HG02973 (cell line): ENCODE data around the gene UQCR11.

Experiments
- ATAC-seq: cut with Tn5 transposase; IDR thresholded peaks from one replicate; pipeline ENCODE4 v1.9.1; 2021; ENCODE audit warnings: moderate library complexity; ENCODE audit not compliant: unreplicated experiment

UQCR11 gene

DNA sequence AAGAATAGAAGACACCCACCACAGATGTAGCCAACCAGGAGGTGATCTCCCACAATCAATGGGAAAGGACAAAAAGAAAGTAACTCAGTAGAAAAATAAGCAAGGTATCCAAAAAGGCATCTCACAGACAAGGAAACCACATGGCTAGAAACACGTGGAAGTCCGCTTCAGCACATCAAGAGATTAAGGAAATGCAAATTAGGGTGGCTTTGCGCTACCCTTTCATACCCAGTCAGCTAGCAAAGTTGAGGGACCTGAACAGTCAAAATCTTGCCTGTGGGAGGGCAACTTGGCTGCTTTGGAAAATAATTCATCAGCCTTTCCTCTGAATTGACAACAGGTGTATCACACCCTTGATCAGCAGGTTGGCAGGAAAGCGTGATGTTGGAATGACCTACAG lies 11.6 kb upstream of the UQCR11 start:
- no peak for ATAC-seq

DNA sequence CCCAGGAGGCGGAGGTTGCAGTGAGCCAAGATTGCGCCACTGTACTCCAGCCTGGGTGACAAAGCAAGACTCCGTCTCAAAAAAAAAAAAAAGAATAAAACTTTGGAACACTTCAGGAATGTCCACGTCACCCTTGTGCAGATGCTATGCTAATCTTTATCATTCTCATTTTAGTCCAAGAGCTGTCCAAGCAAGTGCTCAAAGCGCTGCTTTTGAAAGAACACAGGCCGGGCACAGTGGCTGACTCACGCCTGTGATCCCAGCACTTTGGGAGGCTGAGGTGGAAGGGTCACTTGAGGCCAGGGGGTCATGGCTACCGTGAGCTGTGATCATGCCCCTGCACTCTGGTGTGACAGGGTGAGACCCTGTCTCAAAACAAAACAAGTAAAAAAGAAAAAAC lies 11.1 kb upstream of the UQCR11 start:
- no peak for ATAC-seq

DNA sequence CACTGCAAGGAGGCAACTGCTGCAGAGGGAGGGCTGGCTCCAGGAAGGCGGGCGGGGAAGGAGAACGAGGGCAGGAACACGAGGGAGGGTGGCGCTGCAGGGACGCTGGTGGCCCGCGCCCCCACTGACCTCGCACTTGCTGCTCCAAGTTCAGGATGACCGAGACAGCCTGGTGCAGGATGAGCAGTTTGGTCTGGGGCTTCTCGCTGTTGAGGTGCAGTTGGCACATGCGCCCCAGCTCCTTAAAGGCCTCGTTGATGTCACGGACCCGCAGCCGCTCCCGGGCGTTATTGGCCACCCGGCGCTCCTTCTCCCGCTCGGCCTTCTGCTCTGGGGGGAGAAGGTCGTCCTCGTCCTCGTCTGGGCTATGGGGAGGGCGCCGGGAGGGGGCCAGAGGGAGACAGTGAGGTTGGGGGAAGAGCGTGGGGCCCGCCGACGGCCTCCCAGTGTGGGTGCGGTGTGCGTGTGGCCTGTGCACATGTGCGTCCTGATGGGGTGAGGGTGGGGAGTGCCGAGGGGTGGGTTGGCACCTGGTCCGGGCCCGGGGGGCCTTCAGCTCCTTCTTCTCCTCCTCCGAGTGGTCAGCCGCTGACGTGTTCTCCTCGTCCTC lies 10.0 kb upstream of the UQCR11 start:
- ATAC-seq = no peak

DNA sequence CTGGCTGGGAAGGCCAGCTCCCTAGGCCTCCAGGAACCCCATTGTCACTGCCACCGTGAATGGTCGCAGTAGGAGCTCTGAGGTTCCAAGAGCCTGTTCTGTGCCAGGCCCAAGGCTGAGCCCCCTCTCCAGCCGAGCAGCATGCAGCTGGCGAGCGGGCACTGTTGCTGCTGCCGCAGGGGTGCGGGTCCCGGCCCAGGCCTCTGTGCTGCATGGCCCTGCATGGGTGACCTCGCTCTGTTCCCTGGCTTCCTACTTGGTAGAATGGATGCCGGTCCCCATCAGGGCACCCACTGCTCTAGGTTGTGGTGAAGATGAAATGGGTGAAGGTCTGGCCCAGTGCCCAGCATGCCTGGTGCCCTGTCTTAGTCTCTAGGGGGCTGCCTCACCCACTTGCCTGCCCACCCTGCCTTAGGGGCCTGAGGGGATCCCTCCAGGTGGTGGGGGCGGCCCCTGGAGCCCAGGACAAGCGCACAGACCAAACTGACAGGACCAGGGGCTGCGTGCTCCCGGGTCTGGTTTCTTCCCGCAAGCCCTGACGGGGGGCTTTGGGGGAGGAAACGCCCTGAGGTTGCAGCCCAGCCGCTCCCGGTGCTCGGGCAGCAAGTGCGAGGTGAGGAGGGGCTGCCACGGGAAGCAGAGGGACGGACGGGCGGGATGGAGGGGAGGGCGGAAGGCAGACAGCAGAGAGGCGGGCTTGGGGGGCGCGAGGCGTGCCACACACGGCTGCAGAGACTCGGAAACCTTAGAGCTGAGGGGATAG lies 8.7 kb upstream of the UQCR11 start:
- no peak for ATAC-seq

DNA sequence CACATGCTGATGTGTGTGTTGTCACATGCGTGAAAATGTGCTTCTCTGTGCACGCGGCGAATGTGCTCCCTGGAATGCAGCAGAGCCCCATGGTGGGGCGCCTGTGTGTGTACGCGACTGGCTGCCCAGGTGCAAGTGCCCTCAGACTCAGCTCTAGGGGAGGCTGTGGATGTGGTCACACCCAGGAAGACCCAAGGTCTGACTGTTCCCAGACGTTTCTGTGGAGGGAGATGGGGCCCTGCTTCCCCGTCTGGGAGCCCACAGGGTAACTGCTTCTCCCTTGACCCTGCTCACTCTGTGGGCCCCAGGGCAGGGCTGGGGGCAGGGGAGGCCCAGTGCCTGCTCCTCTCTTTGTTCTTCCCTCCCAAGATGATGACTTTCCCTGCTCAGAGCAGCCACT lies 7.9 kb upstream of the UQCR11 start:
- ATAC-seq = no peak

DNA sequence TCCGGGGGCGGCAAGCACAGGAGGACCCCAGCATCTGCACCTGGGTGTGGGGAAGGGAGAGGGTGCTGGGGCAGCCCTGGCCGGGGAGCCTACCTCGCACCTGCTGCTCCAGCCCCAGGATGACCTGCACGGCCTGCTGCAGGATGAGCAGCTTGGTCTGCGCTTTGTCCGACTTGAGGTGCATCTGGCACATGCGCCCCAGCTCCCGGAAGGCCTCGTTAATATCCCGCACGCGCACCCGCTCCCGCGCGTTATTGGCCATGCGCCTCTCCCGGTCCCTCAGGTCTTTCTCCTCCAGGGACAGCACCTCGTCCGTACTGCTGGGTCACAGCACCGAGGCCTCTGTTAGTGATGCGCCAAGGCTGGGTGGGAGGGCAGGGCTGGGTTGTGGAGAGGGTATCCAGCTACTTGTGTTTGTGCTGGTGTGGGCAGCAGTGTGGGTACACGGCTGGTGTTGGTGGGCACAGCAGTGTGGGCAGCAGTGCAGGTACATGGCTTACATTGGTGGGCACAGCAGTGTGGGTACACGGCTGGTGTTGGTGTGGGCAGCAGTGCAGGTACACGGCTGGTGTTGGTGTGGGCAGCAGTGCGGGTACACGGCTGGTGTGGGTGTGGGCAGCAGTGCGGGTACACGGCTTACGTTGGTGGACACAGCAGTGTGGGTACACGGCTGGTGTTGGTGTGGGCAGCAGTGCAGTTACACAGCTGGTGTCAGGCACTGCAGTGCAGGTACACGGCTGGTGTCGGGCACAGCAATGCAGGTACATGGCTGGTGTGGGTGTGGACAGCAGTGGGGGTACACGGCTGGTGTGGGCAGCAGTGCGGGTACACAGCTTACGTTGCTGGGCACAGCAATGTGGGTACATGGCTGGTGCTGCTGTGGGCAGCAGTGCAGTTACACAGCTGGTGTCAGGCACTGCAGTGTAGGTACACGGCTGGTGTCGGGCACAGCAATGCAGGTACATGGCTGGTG lies 7.1 kb upstream of the UQCR11 start:
- ATAC-seq = no peak

DNA sequence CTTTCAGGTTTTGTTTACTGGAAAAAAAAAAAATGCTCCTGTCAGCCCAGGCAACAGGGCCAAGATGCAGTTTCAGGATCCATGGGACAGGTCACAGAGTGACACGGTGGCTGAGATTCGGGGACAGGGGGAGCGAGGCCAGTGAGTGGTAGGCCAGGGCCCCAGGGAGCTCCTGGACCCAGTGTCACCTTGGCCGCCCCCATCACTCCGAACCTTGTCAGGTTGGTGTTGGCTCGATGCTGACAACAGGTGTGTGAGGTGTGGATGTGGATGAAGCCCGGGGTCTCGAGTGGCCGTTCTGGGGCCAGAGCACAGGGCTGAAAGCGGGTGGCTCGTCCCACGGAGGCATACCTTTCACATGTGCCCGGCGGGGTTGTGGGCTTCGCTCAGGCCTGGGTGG lies 6.1 kb upstream of the UQCR11 start:
- no peak for ATAC-seq

DNA sequence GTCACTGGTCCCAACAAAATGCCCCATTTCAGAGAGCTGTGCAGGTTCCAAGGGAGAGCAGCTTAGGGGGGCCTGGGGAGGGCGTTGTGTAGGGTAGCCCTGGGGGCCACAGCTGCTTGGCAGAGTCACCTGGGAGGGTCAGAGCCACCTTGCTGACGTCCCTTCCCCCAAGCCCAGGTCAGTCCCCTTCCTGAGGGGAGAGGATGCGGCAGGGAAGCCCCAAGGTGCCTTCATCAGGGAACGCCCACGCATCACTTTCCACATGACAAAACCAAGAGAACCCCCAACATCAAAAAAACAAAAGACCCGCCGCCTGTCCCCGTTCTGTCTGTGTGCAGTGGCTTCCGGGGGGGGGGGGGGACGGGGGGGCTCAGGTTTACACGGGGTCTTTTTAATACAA lies 5.3 kb upstream of the UQCR11 start:
- no peak for ATAC-seq

DNA sequence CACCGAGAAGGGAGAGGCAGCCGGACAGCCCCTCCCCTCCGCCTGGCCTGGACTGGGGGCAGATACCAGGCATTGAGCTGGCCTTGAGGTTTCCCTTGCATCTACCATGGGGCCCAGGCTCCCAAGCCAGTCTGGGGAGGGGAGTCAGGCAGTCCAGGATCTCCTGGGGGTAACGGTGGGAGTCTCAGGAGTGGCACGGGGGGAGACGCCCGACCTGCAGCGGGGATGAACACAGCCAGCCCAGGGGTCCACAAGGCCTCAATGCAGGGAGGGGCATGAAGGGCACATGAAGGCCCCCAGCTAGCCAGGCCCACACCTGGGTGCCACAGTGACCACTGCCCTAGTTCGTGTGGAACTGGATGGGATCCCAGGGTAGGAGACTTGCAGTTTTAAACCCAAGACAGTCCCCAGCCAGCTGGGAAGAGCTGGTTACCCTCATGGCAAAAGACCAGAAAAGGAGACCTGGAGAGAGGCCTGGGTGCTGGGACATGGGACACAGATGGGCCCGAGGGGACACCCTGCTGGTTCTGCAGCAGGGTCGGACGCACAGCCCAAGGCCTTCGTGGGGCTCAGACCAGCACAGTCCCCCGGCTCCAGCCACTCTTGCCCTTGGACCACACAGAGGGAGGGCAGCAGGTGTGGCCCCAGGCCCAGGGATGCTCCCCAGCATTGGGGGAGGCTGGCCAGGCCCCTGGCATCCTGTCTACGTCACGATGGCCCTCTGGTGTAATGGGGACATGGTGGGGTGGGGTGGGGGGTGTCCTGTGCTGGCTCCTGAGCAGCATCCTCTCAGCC lies 4.6 kb upstream of the UQCR11 start:
- ATAC-seq = no peak

DNA sequence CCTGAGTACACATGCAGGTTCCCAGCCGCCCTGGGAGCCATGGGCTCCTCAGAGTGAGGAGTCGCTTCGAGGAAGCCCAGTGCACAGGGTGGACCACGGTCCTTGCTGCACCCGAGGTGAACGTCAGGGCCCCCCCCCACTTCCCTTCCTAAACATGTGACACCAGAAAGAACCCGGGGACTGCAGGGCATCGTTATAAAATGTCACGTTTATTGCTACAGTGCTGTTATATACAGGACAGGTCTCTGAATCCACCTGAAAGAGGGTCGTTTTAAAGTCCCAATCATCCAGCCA lies 3.8 kb upstream of the UQCR11 start:
- ATAC-seq = no peak

DNA sequence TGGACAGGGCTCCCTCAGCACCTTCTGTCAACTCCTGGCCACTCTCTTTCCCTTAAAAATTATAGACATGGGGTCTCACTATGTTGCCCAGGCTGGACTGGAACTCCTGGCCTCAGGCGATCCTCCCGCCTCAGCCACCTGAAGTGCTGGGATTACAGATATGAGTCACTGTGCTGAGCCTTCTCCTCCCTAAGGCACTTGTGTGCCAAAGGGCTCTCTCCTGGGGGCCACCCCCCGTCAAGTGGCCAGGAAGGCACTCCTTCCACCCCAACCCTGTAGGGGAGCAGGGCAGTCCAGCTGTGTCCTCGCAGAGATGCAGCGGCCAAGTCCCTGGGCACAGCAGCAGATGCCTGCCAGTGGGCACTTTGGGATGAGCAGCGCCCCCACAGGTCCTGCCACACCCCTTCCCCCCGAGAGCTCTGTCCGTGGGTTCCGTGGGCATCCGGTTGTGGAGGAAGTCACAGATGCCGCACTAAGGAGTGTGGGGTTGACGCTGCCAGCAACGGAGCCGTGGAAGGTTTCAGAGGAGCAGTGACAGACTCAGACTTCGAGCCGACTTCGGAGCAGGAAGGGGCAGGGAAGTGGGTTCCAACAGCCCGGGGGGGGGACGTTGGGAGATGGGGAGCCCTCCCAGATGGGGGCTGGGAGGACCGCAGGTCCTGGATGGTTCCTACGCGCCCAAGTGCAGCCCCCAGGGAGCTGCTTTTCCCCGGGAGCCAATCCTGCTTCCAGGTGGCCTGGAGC lies 3.3 kb upstream of the UQCR11 start:
- no peak for ATAC-seq

DNA sequence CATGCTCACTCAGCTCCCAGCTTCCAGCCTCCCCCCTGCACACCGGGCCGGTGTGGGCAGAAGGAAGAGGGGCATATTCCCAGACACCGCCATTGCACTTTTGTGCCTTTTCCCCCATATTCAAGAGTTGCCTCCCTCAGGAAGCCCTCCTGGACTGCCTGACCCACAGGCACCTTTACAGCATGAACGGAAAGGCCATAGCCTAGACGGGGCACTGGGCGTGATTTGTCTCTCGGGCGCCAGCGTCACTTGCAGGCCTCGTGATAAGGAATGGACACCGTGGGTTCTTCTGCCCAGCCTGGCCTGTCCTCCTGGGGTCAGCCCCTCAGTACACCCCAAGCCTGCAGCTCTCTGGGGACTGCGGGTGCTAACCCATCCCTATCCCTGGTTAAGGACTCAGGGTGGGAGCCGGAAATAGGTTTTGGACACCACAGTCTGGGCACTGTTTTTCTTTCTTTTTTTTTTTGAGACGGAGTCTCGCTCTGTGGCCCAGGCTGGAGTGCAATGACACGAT lies 933 bp upstream of the UQCR11 start:
- no peak for ATAC-seq

DNA sequence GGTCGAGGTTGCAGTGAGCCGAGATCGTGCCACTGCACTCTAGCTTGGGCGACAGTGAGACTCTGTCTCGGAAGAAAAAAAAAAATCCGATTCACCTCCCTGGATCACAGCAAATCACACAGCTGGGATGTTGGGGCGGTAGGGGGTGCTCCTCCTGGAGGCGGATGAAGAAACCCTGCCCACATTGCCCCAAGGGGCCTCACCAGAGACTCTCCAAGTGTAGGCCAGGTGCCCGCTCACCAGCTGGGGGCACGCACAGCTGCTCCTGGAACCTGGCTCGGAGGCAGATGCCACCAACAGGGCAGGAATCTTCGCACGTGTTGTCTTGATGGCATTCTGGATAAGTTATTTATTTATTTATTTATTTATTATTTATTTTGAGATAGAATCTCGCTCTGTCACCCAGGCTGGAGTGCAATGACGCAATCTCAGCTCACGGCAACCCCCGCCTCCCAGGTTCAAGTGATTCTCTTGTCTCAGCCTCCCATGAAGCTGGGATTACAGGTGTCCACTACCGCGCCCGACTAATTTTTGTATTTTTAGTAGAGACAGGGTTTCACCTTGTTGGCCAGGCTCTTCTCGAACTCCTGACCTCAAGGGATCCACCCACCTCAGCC lies 3.1 kb downstream of the UQCR11 start:
- ATAC-seq = no peak

DNA sequence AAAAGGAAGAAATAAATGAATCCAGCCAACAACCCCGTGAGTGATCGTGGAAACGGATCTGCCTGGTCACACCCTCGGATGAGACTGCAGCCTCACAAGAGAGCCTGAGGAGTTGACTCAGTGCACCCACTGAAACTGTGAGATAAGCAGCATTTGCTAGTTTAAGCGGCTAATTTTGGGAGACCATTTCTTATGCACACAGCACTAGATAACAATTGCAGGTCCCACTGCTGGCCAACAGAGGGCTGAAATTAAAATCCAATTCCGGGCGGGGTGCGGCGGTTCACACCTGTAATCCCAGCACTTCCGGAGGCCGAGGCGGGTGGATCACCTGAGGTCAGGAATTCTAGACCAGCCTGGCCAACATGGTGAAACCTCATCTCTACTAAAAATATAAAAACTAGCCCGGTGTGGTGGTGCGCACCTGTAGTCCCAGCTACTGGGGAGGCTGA lies 3.6 kb downstream of the UQCR11 start:
- no peak for ATAC-seq

DNA sequence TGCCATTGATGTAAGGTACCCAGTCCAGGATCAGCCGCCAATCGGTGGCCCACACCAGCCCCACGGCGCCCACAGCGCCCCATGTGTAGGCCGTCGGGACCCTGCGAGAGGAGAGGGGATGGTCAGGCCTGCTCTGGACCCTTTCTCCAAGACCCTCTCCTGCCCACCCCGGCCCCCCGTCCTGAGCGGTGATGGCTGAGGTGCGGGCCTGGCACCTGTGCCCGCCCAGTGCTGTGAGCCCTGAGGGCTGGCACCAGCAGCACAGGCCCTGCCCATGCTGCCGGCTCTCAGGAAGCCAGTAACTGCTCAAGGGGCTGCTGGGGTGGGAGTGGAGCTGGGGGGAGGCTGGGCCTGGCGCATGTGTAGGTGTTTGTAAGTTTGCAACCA lies 5.8 kb downstream of the UQCR11 start:
- ATAC-seq = no peak

DNA sequence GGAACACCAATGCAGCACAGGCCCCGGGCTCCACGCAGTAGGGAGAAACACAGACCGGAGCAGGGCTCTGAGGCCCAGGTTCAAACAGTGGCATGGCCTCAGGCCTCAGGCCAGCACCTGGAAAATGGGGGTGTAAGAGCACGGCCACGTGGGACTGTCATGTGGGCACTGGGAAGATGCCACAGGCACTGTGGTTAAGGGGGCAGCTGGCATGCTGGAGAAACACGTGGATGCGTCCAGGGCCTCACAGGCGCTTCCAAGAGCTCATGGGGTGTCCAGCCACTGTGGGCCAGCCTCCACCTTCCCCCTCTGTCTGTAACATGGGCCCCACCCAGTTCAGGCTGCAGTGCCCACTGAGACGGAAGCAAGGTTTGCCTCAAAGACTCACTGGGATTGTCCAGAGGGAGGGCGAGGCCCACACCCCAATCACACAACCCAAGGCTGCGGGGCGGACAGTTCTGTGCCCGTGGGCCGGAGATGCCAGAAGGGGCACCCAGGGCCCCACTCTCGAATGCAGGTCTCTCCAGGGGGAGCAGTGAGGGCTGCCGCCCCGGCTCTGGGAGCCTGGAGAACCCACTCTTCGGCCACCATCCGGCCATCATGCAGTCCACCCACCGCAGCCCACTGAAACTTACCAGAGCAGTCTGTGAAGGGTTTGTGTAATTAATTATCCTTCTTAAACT lies 6.3 kb downstream of the UQCR11 start:
- ATAC-seq = no peak

DNA sequence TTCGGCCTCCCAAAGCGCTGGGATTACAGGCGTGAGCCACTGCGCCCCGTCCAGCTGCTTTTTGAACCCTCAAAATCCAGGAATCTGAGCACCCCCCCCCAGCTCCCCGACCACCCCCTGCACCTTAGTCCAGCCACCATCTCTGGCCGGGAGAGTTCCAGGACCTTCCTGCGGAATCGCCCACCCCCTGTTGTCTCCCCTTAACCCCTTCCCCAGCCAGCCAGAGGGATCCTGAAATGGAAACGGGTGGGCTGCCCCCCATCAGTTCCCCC lies 11.8 kb downstream of the UQCR11 start:
- ATAC-seq = no peak

DNA sequence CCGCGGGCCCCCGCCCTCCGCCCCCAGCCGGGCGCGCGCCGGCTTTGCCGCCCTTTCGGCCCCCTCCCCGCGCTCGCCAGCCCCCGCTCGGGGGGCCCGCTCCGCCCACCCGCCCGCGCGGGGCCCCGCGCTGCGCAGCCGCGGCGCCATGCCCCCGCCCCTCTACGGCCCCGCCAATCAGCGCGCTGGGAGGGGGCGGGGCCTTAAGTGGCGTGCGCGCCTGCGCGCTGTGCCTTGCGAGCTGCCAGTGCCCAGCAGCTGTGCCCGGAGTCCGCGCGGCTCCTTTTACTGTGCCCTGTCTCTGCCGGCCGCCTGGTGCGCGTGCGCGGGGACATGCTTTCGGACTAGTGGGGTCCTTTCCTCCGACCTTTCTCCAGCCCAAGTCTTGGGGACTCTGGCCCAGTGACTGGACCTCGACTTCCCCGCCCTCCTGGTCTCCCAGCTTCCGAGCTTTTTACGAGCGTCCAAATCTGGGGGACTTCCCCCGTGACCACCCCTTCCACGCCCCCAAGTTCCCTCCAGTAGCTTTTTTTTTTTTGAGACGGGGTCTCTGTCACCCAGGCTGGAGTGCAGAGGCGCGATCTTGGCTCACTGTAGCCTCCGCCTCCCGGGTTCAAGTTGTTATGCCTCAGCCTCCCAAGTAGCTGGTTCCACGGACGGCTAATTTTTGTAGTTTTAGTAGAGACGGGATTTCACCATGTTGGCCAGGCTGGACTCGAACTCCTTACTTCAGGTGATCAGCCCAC lies 12.3 kb downstream of the UQCR11 start, which contains the start of gene MBD3:
Gene MBD3, minus strand, starts transcription at position 111 of the 746 bp plus-strand sequence. CDS start 234 bp downstream, outside the sequence.
- peak; percentile 64 for ATAC-seq
